ENCODE results near the gene CCL21. TPM values are rescaled to one million over a fixed set of nuclear protein-coding genes. Genes with fewer than 3 reads are reported as not detected.

CCL21 gene
- total RNA-seq, 6 donors from 2014 or later, result 7.3 to 92.0 (median 79.5) TPM

DNA sequence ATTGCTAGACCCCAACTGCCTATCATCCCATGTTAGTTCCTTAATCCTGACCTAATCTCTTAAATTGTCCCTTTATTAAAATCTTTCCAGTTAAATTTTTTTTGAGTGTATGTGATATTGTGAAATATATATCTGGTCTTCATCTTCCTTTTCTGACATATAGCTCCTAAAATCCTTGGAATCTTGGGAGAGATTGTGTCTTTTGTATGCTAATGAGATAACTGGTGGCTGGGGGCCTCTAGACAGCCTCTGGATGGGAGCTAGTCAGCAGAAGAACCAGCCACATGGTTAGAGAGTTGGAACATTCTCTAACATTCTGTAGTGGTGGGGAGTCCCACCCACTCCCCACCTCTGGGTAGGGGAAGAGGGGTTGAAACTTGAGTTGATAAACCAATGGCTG lies 15.1 kb downstream of the CCL21 start:
- Histone ChIP-seq H3K4me1 (peaks cover 0 to 7% (median 3%) of the 10 kb centered on the region in 4 donors), H3K9me3 (no peaks in the 10 kb centered on the region), H3K27ac (no peak overlapping the region), H3K4me3 (no peak overlapping the region), H3K36me3 (no peaks in the 10 kb centered on the region), H3K27me3 (no peaks in the 10 kb centered on the region)
- TF ChIP-seq POLR2A (IDR thresholded peaks at IDR 0.05), result no peak
- TF ChIP-seq, protein P1, sequence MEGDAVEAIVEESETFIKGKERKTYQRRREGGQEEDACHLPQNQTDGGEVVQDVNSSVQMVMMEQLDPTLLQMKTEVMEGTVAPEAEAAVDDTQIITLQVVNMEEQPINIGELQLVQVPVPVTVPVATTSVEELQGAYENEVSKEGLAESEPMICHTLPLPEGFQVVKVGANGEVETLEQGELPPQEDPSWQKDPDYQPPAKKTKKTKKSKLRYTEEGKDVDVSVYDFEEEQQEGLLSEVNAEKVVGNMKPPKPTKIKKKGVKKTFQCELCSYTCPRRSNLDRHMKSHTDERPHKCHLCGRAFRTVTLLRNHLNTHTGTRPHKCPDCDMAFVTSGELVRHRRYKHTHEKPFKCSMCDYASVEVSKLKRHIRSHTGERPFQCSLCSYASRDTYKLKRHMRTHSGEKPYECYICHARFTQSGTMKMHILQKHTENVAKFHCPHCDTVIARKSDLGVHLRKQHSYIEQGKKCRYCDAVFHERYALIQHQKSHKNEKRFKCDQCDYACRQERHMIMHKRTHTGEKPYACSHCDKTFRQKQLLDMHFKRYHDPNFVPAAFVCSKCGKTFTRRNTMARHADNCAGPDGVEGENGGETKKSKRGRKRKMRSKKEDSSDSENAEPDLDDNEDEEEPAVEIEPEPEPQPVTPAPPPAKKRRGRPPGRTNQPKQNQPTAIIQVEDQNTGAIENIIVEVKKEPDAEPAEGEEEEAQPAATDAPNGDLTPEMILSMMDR (IDR thresholded peaks at IDR 0.05), result no peak
- no peak for TF ChIP-seq POLR2AphosphoS5 (IDR thresholded peaks at IDR 0.05)
- no peak for TF ChIP-seq EP300 (IDR thresholded peaks at IDR 0.05)
- no peak for DNase-seq
- no peak for ATAC-seq (ENCODE audit: low FRiP score in 2 of 2)

DNA sequence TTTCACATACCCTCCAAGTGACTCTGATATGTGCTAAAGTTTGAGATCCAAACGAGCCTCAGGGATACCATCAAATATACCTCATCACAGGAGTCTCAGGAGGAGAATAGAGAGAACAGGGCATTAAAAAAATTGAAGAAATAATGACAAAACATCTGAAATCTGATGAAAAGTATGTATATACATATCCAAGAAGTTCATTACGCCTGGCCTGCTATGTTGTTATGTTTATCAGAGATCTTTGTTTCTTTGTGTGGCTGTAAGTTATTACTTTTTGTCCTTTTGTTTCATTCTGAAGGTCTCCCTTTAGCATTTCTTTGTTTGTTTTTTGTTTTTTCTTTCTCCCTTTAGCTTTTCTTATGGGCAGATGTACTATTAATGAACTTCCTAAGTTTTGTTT lies 16.4 kb downstream of the CCL21 start:
- H3K27me3 ChIP-seq, result no peaks in the 10 kb centered on the region
- DNase-seq, result no peak
- no peak for ATAC-seq (ENCODE audit: low FRiP score in 2 of 2)
- WGBS, 2 donors, result 68 to 79% methylated on average over 2 of the region's 2 CpGs
- no peaks in the 10 kb centered on the region for H3K36me3 ChIP-seq
- no peak overlapping the region for H3K27ac ChIP-seq
- H3K9me3 ChIP-seq, result no peaks in the 10 kb centered on the region
- peaks cover 0 to 7% (median 3%) of the 10 kb centered on the region in 4 donors for H3K4me1 ChIP-seq
- H3K4me3 ChIP-seq, result no peak overlapping the region
- no peak for TF ChIP-seq EP300 (IDR thresholded peaks at IDR 0.05)

DNA sequence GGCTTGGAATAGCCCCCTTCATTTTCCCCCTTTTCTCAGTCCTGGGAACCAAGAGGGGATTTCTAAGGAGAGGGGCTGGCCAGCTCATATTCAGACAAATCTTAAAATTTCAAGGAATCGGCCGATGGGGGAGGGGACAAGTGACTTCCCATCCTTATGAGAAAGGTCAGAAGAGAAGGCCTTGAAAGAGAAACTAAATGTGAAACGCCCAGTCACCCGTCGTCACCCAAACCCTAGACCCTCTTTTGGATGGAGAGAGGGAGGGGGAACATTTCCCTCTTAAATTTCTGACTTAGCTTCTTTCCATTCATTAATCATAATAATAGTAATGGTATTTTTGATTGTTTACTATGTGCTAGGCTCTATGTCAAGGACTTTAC lies 18.0 kb downstream of the CCL21 start:
- no peaks in the 10 kb centered on the region for H3K36me3 ChIP-seq
- no peaks in the 10 kb centered on the region for H3K9me3 ChIP-seq
- H3K27me3 ChIP-seq, result no peaks in the 10 kb centered on the region
- ATAC-seq (ENCODE audit: low FRiP score in 2 of 2) (no peak), DNase-seq (no peak)
- no peak overlapping the region for H3K4me3 ChIP-seq
- no peak overlapping the region for H3K27ac ChIP-seq
- peaks cover 0 to 12% (median 3%) of the 10 kb centered on the region in 4 donors for H3K4me1 ChIP-seq
- WGBS, 2 donors, result 69 to 76% methylated on average over 5 of the region's 5 CpGs
- TF ChIP-seq, protein P1 (IDR thresholded peaks at IDR 0.05), result no peak
- TF ChIP-seq POLR2AphosphoS5 (IDR thresholded peaks at IDR 0.05), result no peak

DNA sequence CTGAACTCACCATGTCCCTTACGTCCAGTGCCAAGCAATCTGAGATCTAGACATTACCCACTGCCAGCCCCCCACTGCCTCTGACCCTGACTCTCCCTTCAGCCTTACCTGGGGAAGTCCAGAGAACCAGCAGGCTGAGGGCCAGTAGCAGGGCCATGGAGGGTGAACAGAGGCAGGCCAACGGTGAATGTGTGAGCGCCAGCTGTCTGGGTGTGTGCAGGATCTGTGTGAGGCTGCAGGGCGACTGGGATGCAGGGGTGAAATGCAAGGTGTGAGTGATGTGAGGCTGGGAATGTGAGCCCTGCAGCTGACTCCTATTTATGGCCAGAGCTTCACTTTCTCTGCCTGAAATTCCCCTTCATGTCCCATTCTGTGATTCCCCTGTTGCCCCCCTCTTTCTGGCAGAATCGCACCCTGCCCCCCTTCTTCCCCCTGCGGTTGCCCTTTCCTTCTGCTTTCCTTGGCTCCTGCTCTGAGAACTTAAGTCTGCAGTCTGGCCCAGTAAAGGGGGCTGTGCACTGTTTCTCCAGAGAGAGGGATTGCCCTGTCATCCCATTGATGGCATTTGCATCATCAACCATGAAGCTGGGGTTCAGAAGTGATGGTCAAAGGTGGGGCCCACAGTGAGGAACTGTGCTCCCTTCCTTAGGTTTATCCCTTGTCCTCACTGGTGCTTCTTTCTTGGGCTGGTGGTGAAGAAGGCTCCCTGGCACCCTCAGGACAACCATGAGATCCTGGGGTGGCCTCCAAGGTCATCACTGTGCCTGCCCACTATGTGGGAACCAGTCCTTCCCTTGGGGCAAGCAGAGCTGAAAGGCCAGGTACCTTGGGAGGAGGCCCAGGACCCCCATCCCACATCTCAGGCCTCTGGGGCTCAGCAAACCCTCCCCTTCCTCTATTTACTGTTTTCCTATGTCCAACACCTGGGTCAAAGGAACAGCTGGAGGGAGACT lies 18.7 kb downstream of the CCL21 start, which contains the start of gene CCL19:
Gene CCL19, minus strand, starts transcription at position 294 of the 953 bp plus-strand sequence. Its CDS starts 137 bp downstream, at position 157.
- no peaks in the 10 kb centered on the region for H3K27me3 ChIP-seq
- 53 to 63% methylated on average over 6 of the region's 6 CpGs for WGBS, 2 donors
- no peak for ATAC-seq (ENCODE audit: low FRiP score in 2 of 2)
- H3K4me1 ChIP-seq, result peaks cover 0 to 12% (median 3%) of the 10 kb centered on the region in 4 donors
- no peaks in the 10 kb centered on the region for H3K9me3 ChIP-seq
- no peak within 1 kb of the TSS for H3K4me3 ChIP-seq
- TF ChIP-seq EP300 (IDR thresholded peaks at IDR 0.05) (no peak), POLR2A (IDR thresholded peaks at IDR 0.05) (no peak), POLR2AphosphoS5 (IDR thresholded peaks at IDR 0.05) (no peak)
- TF ChIP-seq, protein P1 (IDR thresholded peaks at IDR 0.05), result no peak
- no peak within 1 kb of the TSS for H3K27ac ChIP-seq
- DNase-seq, result no peak
- no peaks in the 10 kb centered on the region for H3K36me3 ChIP-seq

DNA sequence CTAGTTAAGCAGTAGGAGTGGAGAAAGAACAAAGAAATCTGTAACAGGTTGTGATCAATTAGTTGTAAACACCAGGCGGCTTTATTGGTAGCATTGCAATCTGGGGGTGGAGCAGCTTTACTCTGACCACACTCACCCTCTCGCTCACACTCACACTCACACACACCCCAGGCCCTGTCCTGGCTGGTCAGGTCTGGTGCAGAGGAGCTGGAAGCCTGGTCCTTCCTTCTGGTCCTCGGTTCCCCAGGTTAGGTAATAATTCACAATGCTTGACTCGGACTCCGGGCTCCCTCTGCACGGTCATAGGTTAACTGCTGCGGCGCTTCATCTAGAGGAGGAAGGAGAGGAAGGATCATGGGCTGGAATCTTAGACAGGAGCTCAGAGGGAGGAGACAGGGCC lies 20.4 kb downstream of the CCL21 start:
- WGBS, 2 donors, result 88 to 89% methylated on average over 8 of the region's 8 CpGs
- TF ChIP-seq, protein P1 (IDR thresholded peaks at IDR 0.05), result no peak
- TF ChIP-seq POLR2AphosphoS5 (IDR thresholded peaks at IDR 0.05) (no peak), POLR2A (IDR thresholded peaks at IDR 0.05) (no peak), EP300 (IDR thresholded peaks at IDR 0.05) (no peak)
- H3K9me3 ChIP-seq, result no peaks in the 10 kb centered on the region
- H3K4me1 ChIP-seq, result peaks cover 0 to 12% (median 3%) of the 10 kb centered on the region in 4 donors
- ATAC-seq (ENCODE audit: low FRiP score in 2 of 2) (no peak), DNase-seq (no peak)
- H3K27me3 ChIP-seq, result no peaks in the 10 kb centered on the region
- H3K36me3 ChIP-seq, result no peaks in the 10 kb centered on the region
- no peak overlapping the region for H3K4me3 ChIP-seq
- no peak overlapping the region for H3K27ac ChIP-seq

All from upper lobe of left lung (tissue), 6 donors.